HEK293 (cell line): ENCODE results near the gene WDR20.
"Not testable (repeated sequence)": the region's sequence is repeated elsewhere in the genome, so short reads cannot be mapped to it uniquely, and the experiment has no call there.

Experiments used
- CTCF ChIA-PET: fragments of 350-600 bp; formaldehyde crosslinking; extraction: SDS; loops from one replicate; lab custom pipeline; 2021; ENCODE audit warnings: antibody characterized with exemption; lab: Yijun Ruan, JAX
- POLR2A ChIA-PET: fragments of 300-600 bp; formaldehyde crosslinking; extraction: SDS; loops from one replicate; lab custom pipeline; 2020; ENCODE audit warnings: antibody characterized with exemption, inconsistent platforms; lab: Yijun Ruan, JAX
- H3K27ac ChIP-seq: fragments of 200-500 bp; sonication (Bioruptor generic); 2 replicates; pipeline ENCODE4 v1.5.1; 2014; ENCODE audit warnings: low read depth, low read length, control low read depth, inconsistent platforms; ENCODE audit errors: extremely low read depth
- H3K36me3 ChIP-seq, 2 experiments: fragments of 200-500 bp in 1 of 2; sonication (Bioruptor generic) in 1 of 2; 1 replicate in 1 of 2; 2 replicates in 1 of 2; pipeline ENCODE4 v1.5.1; 2014 to 2017; ENCODE audit warnings: inconsistent platforms in 2 of 2, low read length in 2 of 2; ENCODE audit not compliant: control insufficient read depth in 2 of 2, insufficient read depth in 1 of 2
- H3K4me1 ChIP-seq: fragments of 200-500 bp; sonication (Bioruptor generic); 2 replicates; pipeline ENCODE4 v1.5.1; 2014; ENCODE audit warnings: mild to moderate bottlenecking, low read length, inconsistent platforms; ENCODE audit not compliant: control insufficient read depth, insufficient read depth
- H3K4me3 ChIP-seq: 2 replicates; pipeline ENCODE4 v1.5.1; 2011; ENCODE audit warnings: low read depth, mild to moderate bottlenecking, control low read depth, low read length, moderate library complexity
- H3K9me3 ChIP-seq: fragments of 200-500 bp; sonication (Bioruptor generic); 2 replicates; pipeline ENCODE4 v1.5.1; 2014; ENCODE audit warnings: low read depth, low read length, inconsistent platforms; ENCODE audit not compliant: control insufficient read depth, insufficient read depth
- EGR2 ChIP-seq: fragments of 450-650 bp; formaldehyde crosslinking; IDR thresholded peaks from 2 replicates; pipeline ENCODE4 v1.5.1; 2016; ENCODE audit warnings: low read depth, missing biosample characterization, missing genetic modification characterization
- GFI1B ChIP-seq: fragments of 450-650 bp; formaldehyde crosslinking; IDR thresholded peaks from 2 replicates; pipeline ENCODE4 v1.5.1; 2016; ENCODE audit warnings: missing biosample characterization, missing genetic modification characterization
- PBX3 ChIP-seq: sonication (generic); formaldehyde crosslinking; IDR thresholded peaks from 2 replicates; pipeline ENCODE4 v1.8.1; 2022; ENCODE audit warnings: mild to moderate bottlenecking, moderate library complexity, missing genetic modification reagents
- PRDM4 ChIP-seq: fragments of 450-650 bp; formaldehyde crosslinking; IDR thresholded peaks from 2 replicates; pipeline ENCODE4 v1.5.1; 2017; ENCODE audit warnings: missing biosample characterization, missing genetic modification characterization
- TCF7L2 ChIP-seq: IDR thresholded peaks from 2 replicates; pipeline ENCODE4 v1.6.1; 2011; ENCODE audit warnings: low read depth, mild to moderate bottlenecking, inconsistent platforms, low read length, moderate library complexity, borderline replicate concordance
- ZFHX2 ChIP-seq: fragments of 450-650 bp; formaldehyde crosslinking; conservative IDR thresholded peaks from 2 replicates; pipeline ENCODE4 v1.5.1; 2016; ENCODE audit warnings: missing biosample characterization, missing genetic modification characterization
- ZNF121 ChIP-seq: fragments of 450-650 bp; formaldehyde crosslinking; IDR thresholded peaks from 2 replicates; pipeline ENCODE4 v1.5.1; 2016; ENCODE audit warnings: missing biosample characterization, missing genetic modification characterization
- ZNF16 ChIP-seq: fragments of 450-650 bp; formaldehyde crosslinking; IDR thresholded peaks from 2 replicates; pipeline ENCODE4 v1.5.1; 2016; ENCODE audit warnings: low read depth, missing biosample characterization, missing genetic modification characterization
- ZNF169 ChIP-seq: fragments of 450-650 bp; formaldehyde crosslinking; IDR thresholded peaks from 2 replicates; pipeline ENCODE4 v1.5.1; 2016; ENCODE audit warnings: missing biosample characterization, missing genetic modification characterization
- ZNF18 ChIP-seq: fragments of 450-650 bp; formaldehyde crosslinking; IDR thresholded peaks from 2 replicates; pipeline ENCODE4 v1.5.1; 2016; ENCODE audit warnings: missing biosample characterization, missing genetic modification characterization
- ZNF2 ChIP-seq: fragments of 450-650 bp; formaldehyde crosslinking; IDR thresholded peaks from 2 replicates; pipeline ENCODE4 v1.5.1; 2016; ENCODE audit warnings: missing biosample characterization, missing genetic modification characterization
- ZNF23 ChIP-seq: fragments of 450-650 bp; formaldehyde crosslinking; IDR thresholded peaks from 2 replicates; pipeline ENCODE4 v1.5.1; 2016; ENCODE audit warnings: missing biosample characterization, missing genetic modification characterization, borderline replicate concordance
- ZNF426 ChIP-seq: fragments of 450-650 bp; formaldehyde crosslinking; IDR thresholded peaks from 2 replicates; pipeline ENCODE4 v1.5.1; 2017; ENCODE audit warnings: missing biosample characterization, missing genetic modification characterization, mild to moderate bottlenecking, inconsistent platforms, moderate library complexity
- ZNF549 ChIP-seq: fragments of 450-650 bp; IDR thresholded peaks from 2 replicates; pipeline ENCODE4 v1.5.1; 2018; ENCODE audit warnings: missing biosample characterization, missing genetic modification characterization, mild to moderate bottlenecking, inconsistent platforms, moderate library complexity
- ZNF596 ChIP-seq: fragments of 450-650 bp; IDR thresholded peaks from 2 replicates; pipeline ENCODE4 v1.5.0; 2018; ENCODE audit warnings: missing biosample characterization, mild to moderate bottlenecking, missing genetic modification characterization, moderate library complexity
- ZNF600 ChIP-seq: fragments of 450-650 bp; formaldehyde crosslinking; IDR thresholded peaks from 2 replicates; pipeline ENCODE4 v1.5.1; 2016; ENCODE audit warnings: missing biosample characterization, missing genetic modification characterization
- ZNF645 ChIP-seq: fragments of 450-650 bp; formaldehyde crosslinking; IDR thresholded peaks from 2 replicates; pipeline ENCODE4; 2016; ENCODE audit warnings: missing biosample characterization, missing genetic modification characterization

WDR20 gene

GRCh38 chr14:102241147-102241546 is 101.5 kb downstream of the WDR20 start (continued):
- no peak for TF ChIP-seq PRDM4 (tag by site-specific recombination)
- no peak for TF ChIP-seq ZNF23 (tag by site-specific recombination)
- TF ChIP-seq ZNF121 (tag by site-specific recombination), result no peak
- no peak for TF ChIP-seq GFI1B (tag by site-specific recombination)
- no peak for TF ChIP-seq ZNF596 (tag by site-specific recombination)
- no peak for TF ChIP-seq ZNF18 (tag by site-specific recombination)

GRCh38 chr14:102243795-102244194 is 104.1 kb downstream of the WDR20 start:
- CTCF ChIA-PET, H3K9me3 ChIP-seq, H3K4me3 ChIP-seq, H3K27ac ChIP-seq, POLR2A ChIA-PET, H3K36me3 ChIP-seq, H3K4me1 ChIP-seq: not testable (repeated sequence)
- peak; percentile 97 for TF ChIP-seq ZNF600

GRCh38 chr14:102246071-102246470 is 106.4 kb downstream of the WDR20 start:
- Histone ChIP-seq H3K4me3 (no peak overlapping the region), H3K9me3 (no peaks in the 10 kb centered on the region), H3K4me1 (no peaks in the 10 kb centered on the region; the same call in 1 of the 2 replicates), H3K36me3 (no peaks in the 10 kb centered on the region), H3K27ac (no peak overlapping the region)
- TF ChIP-seq PBX3 (CRISPR knock-in tag) (no peak), ZNF2 (tag by site-specific recombination) (no peak), ZNF549 (tag by site-specific recombination) (no peak), ZNF645 (tag by site-specific recombination) (no peak), ZNF16 (tag by site-specific recombination) (no peak), ZNF426 (no peak), EGR2 (peak; percentile 69), TCF7L2 (no peak), ZNF169 (tag by site-specific recombination) (no peak), ZFHX2 (tag by site-specific recombination) (peak; percentile 42)
- ChIA-PET POLR2A (no interaction called here), CTCF (no interaction called here)
